WTC11 (cell line): ENCODE data around the gene FMO5. TPM values are rescaled to one million over a fixed set of nuclear protein-coding genes. Genes with fewer than 3 reads are reported as not detected.

ENCODE experiments used
- ATAC-seq: fragments of 200-7000 bp; cut with Tn5 transposase; 2 replicates; pipeline ENCODE4 v1.10.0; 2021; ENCODE audit warnings: mild to moderate bottlenecking, moderate library complexity
- CTCF ChIA-PET: fragments of 300-600 bp; sonication (Branson Sonifier 250); formaldehyde crosslinking; loops from one replicate; lab custom pipeline; 2021; ENCODE audit warnings: antibody characterized with exemption; lab: Charles Lee
- POLR2A ChIA-PET: fragments of 350-600 bp; sonication (Branson Sonifier 250); formaldehyde crosslinking; loops from one replicate; lab custom pipeline; 2021; ENCODE audit warnings: antibody characterized with exemption; lab: Charles Lee
- DNase-seq: peaks from one replicate; pipeline ENCODE4 v3.0.0; 2021; ENCODE audit warnings: low spot score
- H3K27ac Mint-ChIP-seq: 2 replicates; pipeline ENCODE4 v1.8.0; 2021; ENCODE audit warnings: mixed read lengths
- H3K27me3 Mint-ChIP-seq: 2 replicates; pipeline ENCODE4 v1.8.0; 2021; ENCODE audit warnings: low read depth, mild to moderate bottlenecking, moderate library complexity, mixed read lengths
- H3K36me3 Mint-ChIP-seq: 2 replicates; pipeline ENCODE4 v1.8.0; 2021; ENCODE audit warnings: mixed read lengths
- H3K4me1 Mint-ChIP-seq: 2 replicates; pipeline ENCODE4 v1.8.0; 2022; ENCODE audit warnings: mixed read lengths
- H3K4me3 Mint-ChIP-seq: 2 replicates; pipeline ENCODE4 v1.8.0; 2021; ENCODE audit warnings: mild to moderate bottlenecking, moderate library complexity, mixed read lengths
- H3K9me3 Mint-ChIP-seq: 2 replicates; pipeline ENCODE4 v1.8.0; 2021; ENCODE audit warnings: mixed read lengths
- ERG ChIP-seq: fragments of 250-450 bp; sonication (Bioruptor Pico); IDR thresholded peaks from 2 replicates; pipeline ENCODE4 v1.8.0; 2021; ENCODE audit warnings: mild to moderate bottlenecking
- ESRRA ChIP-seq: sonication (generic); formaldehyde crosslinking; IDR thresholded peaks from 2 replicates; pipeline ENCODE4 v1.8.1; 2022; ENCODE audit warnings: mild to moderate bottlenecking, missing genetic modification reagents, borderline replicate concordance
- ETV6 ChIP-seq: sonication (generic); formaldehyde crosslinking; IDR thresholded peaks from 2 replicates; pipeline ENCODE4 v1.8.1; 2022; ENCODE audit warnings: mild to moderate bottlenecking, missing genetic modification reagents
- IRF2 ChIP-seq: sonication (generic); formaldehyde crosslinking; IDR thresholded peaks from 2 replicates; pipeline ENCODE4 v1.8.0; 2022; ENCODE audit warnings: low read depth, missing genetic modification reagents, borderline replicate concordance
- MXD4 ChIP-seq: fragments of 250-450 bp; sonication (Bioruptor Pico); IDR thresholded peaks from 2 replicates; pipeline ENCODE4 v1.8.0; 2021; ENCODE audit warnings: mild to moderate bottlenecking, moderate library complexity, borderline replicate concordance
- OVOL2 ChIP-seq: fragments of 250-450 bp; sonication (Bioruptor Pico); IDR thresholded peaks from 2 replicates; pipeline ENCODE4 v1.9.0; 2021; ENCODE audit warnings: mild to moderate bottlenecking, borderline replicate concordance
- PREB ChIP-seq: sonication (generic); formaldehyde crosslinking; IDR thresholded peaks from 2 replicates; pipeline ENCODE4 v1.8.1; 2022; ENCODE audit warnings: mild to moderate bottlenecking, missing genetic modification reagents, moderate library complexity, borderline replicate concordance
- STAT6 ChIP-seq: sonication (generic); formaldehyde crosslinking; conservative IDR thresholded peaks from 2 replicates; pipeline ENCODE4 v1.8.1; 2023; ENCODE audit warnings: mild to moderate bottlenecking, low read depth, missing genetic modification reagents, moderate library complexity
- TP53 ChIP-seq: sonication (generic); formaldehyde crosslinking; IDR thresholded peaks from 2 replicates; pipeline ENCODE4 v1.8.1; 2023; ENCODE audit warnings: mild to moderate bottlenecking, missing genetic modification reagents
- ZNF219 ChIP-seq: sonication (generic); formaldehyde crosslinking; IDR thresholded peaks from 2 replicates; pipeline ENCODE4 v1.8.0; 2023; ENCODE audit warnings: missing genetic modification reagents, mild to moderate bottlenecking, borderline replicate concordance
- ZNF232 ChIP-seq: sonication (generic); formaldehyde crosslinking; IDR thresholded peaks from 2 replicates; pipeline ENCODE4 v1.8.0; 2022; ENCODE audit warnings: mild to moderate bottlenecking, missing genetic modification reagents
- ZNF396 ChIP-seq: fragments of 250-450 bp; sonication (Bioruptor Pico); IDR thresholded peaks from 2 replicates; pipeline ENCODE4 v1.8.0; 2021; ENCODE audit warnings: mild to moderate bottlenecking, moderate library complexity, borderline replicate concordance
- ZNF671 ChIP-seq: fragments of 250-450 bp; sonication (Bioruptor Pico); IDR thresholded peaks from 2 replicates; pipeline ENCODE4 v1.8.0; 2021; ENCODE audit warnings: mild to moderate bottlenecking
- total RNA-seq: library from RNA; stranded (reverse); gene quantifications from 3 replicates; pipeline ENCODE4 v1.2.3, GENCODE V29; 2021
- TF ChIP-seq, protein P1 (sequence below): sonication (generic); formaldehyde crosslinking; IDR thresholded peaks from 2 replicates; pipeline ENCODE4 v1.8.0; 2023; ENCODE audit warnings: missing genetic modification reagents, mild to moderate bottlenecking, borderline replicate concordance
- TF ChIP-seq, protein P2 (sequence below): fragments of 200-600 bp; IDR thresholded peaks from 2 replicates; pipeline ENCODE4 v1.8.0; 2022; ENCODE audit warnings: antibody characterized with exemption
- TF ChIP-seq, protein P3 (sequence below): sonication (generic); formaldehyde crosslinking; IDR thresholded peaks from 2 replicates; pipeline ENCODE4 v1.8.1; 2023; ENCODE audit warnings: mild to moderate bottlenecking, missing genetic modification reagents

The FMO5 gene
- total RNA-seq, 1 experiment from 2014 or later: 3.3 TPM

DNA sequence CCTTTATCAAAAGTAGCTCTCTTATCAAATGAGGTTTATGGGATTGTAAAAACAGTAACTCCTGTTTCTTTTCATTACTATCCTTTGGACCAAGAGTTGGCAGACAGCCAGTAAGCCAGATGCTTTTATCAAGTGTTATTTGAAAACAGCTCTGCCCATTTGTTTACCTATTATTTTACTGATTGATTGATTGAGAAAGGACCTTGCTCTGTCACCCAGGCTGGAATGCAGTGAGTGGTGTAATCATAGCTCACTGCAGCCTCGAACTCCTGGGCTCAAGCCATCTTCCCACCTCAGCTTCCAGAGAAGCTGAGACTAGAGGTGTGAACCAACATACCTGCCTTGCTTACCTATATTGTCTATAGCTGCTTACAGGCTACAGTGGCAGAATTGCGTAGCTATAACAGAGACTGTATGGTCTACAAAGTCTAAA lies 56.5 kb downstream of the FMO5 start (continued):
- TF ChIP-seq, protein P1, sequence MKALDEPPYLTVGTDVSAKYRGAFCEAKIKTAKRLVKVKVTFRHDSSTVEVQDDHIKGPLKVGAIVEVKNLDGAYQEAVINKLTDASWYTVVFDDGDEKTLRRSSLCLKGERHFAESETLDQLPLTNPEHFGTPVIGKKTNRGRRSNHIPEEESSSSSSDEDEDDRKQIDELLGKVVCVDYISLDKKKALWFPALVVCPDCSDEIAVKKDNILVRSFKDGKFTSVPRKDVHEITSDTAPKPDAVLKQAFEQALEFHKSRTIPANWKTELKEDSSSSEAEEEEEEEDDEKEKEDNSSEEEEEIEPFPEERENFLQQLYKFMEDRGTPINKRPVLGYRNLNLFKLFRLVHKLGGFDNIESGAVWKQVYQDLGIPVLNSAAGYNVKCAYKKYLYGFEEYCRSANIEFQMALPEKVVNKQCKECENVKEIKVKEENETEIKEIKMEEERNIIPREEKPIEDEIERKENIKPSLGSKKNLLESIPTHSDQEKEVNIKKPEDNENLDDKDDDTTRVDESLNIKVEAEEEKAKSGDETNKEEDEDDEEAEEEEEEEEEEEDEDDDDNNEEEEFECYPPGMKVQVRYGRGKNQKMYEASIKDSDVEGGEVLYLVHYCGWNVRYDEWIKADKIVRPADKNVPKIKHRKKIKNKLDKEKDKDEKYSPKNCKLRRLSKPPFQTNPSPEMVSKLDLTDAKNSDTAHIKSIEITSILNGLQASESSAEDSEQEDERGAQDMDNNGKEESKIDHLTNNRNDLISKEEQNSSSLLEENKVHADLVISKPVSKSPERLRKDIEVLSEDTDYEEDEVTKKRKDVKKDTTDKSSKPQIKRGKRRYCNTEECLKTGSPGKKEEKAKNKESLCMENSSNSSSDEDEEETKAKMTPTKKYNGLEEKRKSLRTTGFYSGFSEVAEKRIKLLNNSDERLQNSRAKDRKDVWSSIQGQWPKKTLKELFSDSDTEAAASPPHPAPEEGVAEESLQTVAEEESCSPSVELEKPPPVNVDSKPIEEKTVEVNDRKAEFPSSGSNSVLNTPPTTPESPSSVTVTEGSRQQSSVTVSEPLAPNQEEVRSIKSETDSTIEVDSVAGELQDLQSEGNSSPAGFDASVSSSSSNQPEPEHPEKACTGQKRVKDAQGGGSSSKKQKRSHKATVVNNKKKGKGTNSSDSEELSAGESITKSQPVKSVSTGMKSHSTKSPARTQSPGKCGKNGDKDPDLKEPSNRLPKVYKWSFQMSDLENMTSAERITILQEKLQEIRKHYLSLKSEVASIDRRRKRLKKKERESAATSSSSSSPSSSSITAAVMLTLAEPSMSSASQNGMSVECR (CRISPR knock-in tag): no peak
- TF ChIP-seq TP53 (no peak), IRF2 (CRISPR knock-in tag) (no peak), ERG (CRISPR knock-in tag) (no peak), ZNF671 (no peak), ETV6 (CRISPR knock-in tag) (no peak), STAT6 (CRISPR knock-in tag) (no peak), ESRRA (CRISPR knock-in tag) (no peak), ZNF396 (no peak), PREB (CRISPR knock-in tag) (no peak), OVOL2 (CRISPR knock-in tag) (no peak)
- TF ChIP-seq, protein P2, sequence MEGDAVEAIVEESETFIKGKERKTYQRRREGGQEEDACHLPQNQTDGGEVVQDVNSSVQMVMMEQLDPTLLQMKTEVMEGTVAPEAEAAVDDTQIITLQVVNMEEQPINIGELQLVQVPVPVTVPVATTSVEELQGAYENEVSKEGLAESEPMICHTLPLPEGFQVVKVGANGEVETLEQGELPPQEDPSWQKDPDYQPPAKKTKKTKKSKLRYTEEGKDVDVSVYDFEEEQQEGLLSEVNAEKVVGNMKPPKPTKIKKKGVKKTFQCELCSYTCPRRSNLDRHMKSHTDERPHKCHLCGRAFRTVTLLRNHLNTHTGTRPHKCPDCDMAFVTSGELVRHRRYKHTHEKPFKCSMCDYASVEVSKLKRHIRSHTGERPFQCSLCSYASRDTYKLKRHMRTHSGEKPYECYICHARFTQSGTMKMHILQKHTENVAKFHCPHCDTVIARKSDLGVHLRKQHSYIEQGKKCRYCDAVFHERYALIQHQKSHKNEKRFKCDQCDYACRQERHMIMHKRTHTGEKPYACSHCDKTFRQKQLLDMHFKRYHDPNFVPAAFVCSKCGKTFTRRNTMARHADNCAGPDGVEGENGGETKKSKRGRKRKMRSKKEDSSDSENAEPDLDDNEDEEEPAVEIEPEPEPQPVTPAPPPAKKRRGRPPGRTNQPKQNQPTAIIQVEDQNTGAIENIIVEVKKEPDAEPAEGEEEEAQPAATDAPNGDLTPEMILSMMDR: no peak
- TF ChIP-seq, protein P3, sequence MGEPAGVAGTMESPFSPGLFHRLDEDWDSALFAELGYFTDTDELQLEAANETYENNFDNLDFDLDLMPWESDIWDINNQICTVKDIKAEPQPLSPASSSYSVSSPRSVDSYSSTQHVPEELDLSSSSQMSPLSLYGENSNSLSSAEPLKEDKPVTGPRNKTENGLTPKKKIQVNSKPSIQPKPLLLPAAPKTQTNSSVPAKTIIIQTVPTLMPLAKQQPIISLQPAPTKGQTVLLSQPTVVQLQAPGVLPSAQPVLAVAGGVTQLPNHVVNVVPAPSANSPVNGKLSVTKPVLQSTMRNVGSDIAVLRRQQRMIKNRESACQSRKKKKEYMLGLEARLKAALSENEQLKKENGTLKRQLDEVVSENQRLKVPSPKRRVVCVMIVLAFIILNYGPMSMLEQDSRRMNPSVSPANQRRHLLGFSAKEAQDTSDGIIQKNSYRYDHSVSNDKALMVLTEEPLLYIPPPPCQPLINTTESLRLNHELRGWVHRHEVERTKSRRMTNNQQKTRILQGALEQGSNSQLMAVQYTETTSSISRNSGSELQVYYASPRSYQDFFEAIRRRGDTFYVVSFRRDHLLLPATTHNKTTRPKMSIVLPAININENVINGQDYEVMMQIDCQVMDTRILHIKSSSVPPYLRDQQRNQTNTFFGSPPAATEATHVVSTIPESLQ: no peak
- TF ChIP-seq, all 79 proteins: peak for 0

DNA sequence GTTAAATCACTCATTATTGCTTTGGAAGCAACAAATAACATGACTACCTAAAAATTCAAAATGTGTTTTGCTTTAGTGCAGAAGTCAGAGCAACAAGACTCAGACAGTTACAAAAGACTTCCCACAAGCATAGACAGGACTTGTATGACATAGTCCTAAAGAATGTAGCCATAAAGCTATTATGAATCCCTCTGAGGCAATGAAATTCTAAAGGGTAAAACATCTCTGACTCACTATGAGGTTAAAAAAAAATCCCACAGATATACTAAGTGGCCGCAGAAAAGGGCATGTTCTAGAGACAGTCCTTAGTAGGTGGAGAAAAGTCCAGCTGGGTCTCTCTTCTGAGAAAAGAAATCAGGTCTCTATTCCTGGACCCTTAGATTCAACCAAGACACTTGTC lies 57.8 kb downstream of the FMO5 start:
- no peak for DNase-seq
- H3K9me3 Mint-ChIP-seq: no peaks in the 10 kb centered on the region
- peaks cover 37% of the 10 kb centered on the region for H3K36me3 Mint-ChIP-seq
- POLR2A ChIA-PET: no interaction called here
- H3K27me3 Mint-ChIP-seq: no peaks in the 10 kb centered on the region
- peaks cover 29% of the 10 kb centered on the region for H3K4me1 Mint-ChIP-seq
- no peak overlapping the region for H3K4me3 Mint-ChIP-seq
- no peak for ATAC-seq
- CTCF ChIA-PET: no interaction called here
- no peak overlapping the region for H3K27ac Mint-ChIP-seq
- TF ChIP-seq ZNF219 (CRISPR knock-in tag): no peak
- TF ChIP-seq MXD4 (CRISPR knock-in tag): no peak
- TF ChIP-seq, protein P1 (CRISPR knock-in tag): no peak
- TF ChIP-seq ZNF232 (CRISPR knock-in tag): no peak
